HG03139 (cell line): Measurements from ENCODE around the gene SYT13.
"Not testable (repeated sequence)": the region's sequence is repeated elsewhere in the genome, so short reads cannot be mapped to it uniquely, and the experiment has no call there.

ENCODE experiments used
- ATAC-seq: cut with Tn5 transposase; IDR thresholded peaks from one replicate; pipeline ENCODE4 v1.9.1; 2021; ENCODE audit not compliant: unreplicated experiment

The SYT13 gene

GRCh38 chr11:45313171-45313865 is 27.2 kb upstream of the SYT13 start:
- no peak for ATAC-seq

GRCh38 chr11:45305874-45306623 is 19.9 kb upstream of the SYT13 start:
- ATAC-seq = no peak

- no peak for ATAC-seq
Measured at GRCh38 chr11:45304992-45305335, 18.8 kb upstream of the SYT13 start.

GRCh38 chr11:45304111-45304991 is 18.2 kb upstream of the SYT13 start:
- no peak for ATAC-seq

GRCh38 chr11:45303316-45303715 is 17.2 kb upstream of the SYT13 start:
- no peak for ATAC-seq

- no peak for ATAC-seq
Measured at GRCh38 chr11:45301537-45302246, 15.6 kb upstream of the SYT13 start.

- no peak for ATAC-seq
Measured at GRCh38 chr11:45300715-45301114, 14.6 kb upstream of the SYT13 start.

GRCh38 chr11:45298718-45299117 is 12.6 kb upstream of the SYT13 start:
- ATAC-seq = no peak

GRCh38 chr11:45296075-45296474 is 9.9 kb upstream of the SYT13 start:
- ATAC-seq = no peak

GRCh38 chr11:45294499-45294898 is 8.4 kb upstream of the SYT13 start:
- ATAC-seq = no peak

- ATAC-seq = not testable (repeated sequence)
Measured at GRCh38 chr11:45293566-45294192, 7.5 kb upstream of the SYT13 start.

GRCh38 chr11:45290586-45290985 is 4.4 kb upstream of the SYT13 start:
- ATAC-seq = no peak

- no peak for ATAC-seq
Measured at GRCh38 chr11:45289369-45289768, 3.2 kb upstream of the SYT13 start.

- no peak for ATAC-seq
Measured at GRCh38 chr11:45288339-45288738, 2.2 kb upstream of the SYT13 start.

- ATAC-seq = no peak
Measured at GRCh38 chr11:45287316-45287903, 1.3 kb upstream of the SYT13 start.

GRCh38 chr11:45285250-45285828 is 802 bp downstream of the SYT13 start:
- ATAC-seq = no peak

- ATAC-seq = no peak
Measured at GRCh38 chr11:45282081-45282480, 4.1 kb downstream of the SYT13 start.

- no peak for ATAC-seq
Measured at GRCh38 chr11:45280449-45280848, 5.7 kb downstream of the SYT13 start.

- no peak for ATAC-seq
Measured at GRCh38 chr11:45279645-45280044, 6.5 kb downstream of the SYT13 start.

GRCh38 chr11:45278714-45279113 is 7.4 kb downstream of the SYT13 start:
- no peak for ATAC-seq
